ENCODE measurements around the gene C1GALT1.

GRCh38 chr7:7173956-7174632 lies 8.2 kb upstream of the C1GALT1 start:
- TF ChIP-seq CTCF (IDR thresholded peaks at IDR 0.05; ENCODE audit: low read depth, low read length) (no peak), POLR2A (IDR thresholded peaks at IDR 0.05; ENCODE audit: extremely low read depth, insufficient read length) (no peak), MYC (IDR thresholded peaks at IDR 0.05; ENCODE audit: low read depth, low read length) (no peak)

All from NB4 (cell line).